Naive B cell (primary cell): ENCODE results near the gene RALGAPA2. TPM values are rescaled to one million over a fixed set of nuclear protein-coding genes. Genes with fewer than 3 reads are reported as not detected.

Experiments used
- ATAC-seq, 2 donors: fragments of 150-1000 bp; cut with Tn5 transposase; 2 replicates each; pipeline ENCODE4 v1.10.0; 2021; ENCODE audit warnings: low read depth in 2 of 2, mild to moderate bottlenecking in 2 of 2, moderate library complexity in 2 of 2
- DNase-seq: peaks from one replicate; pipeline ENCODE4 v3.0.0; 2022
- H3K27ac Mint-ChIP-seq, 6 donors: one replicate each; pipeline ENCODE4 v1.8.0; 2020 to 2022; ENCODE audit warnings: mild to moderate bottlenecking in 6 of 6, mixed read lengths in 6 of 6, moderate library complexity in 5 of 6, inconsistent platforms in 2 of 6
- H3K27me3 Mint-ChIP-seq, 3 donors: one replicate each; pipeline ENCODE4 v1.8.0; 2021 to 2022; ENCODE audit warnings: mixed read lengths in 3 of 3, mild to moderate bottlenecking in 1 of 3
- H3K36me3 Mint-ChIP-seq, 2 donors: one replicate each; pipeline ENCODE4 v1.8.0; 2020 to 2022; ENCODE audit warnings: mixed read lengths in 2 of 2, inconsistent platforms in 1 of 2, mild to moderate bottlenecking in 1 of 2
- H3K4me1 Mint-ChIP-seq, 3 donors: one replicate each; pipeline ENCODE4 v1.8.0; 2020 to 2022; ENCODE audit warnings: mixed read lengths in 3 of 3, inconsistent platforms in 1 of 3, mild to moderate bottlenecking in 1 of 3, moderate library complexity in 1 of 3
- H3K4me3 Mint-ChIP-seq, 8 donors: one replicate each; pipeline ENCODE4 v1.8.0; 2020 to 2022; ENCODE audit warnings: mild to moderate bottlenecking in 8 of 8, mixed read lengths in 8 of 8, moderate library complexity in 8 of 8, inconsistent platforms in 2 of 8
- H3K9me3 Mint-ChIP-seq, 7 donors: one replicate each; pipeline ENCODE4 v1.8.0; 2020 to 2022; ENCODE audit warnings: mixed read lengths in 7 of 7, mild to moderate bottlenecking in 5 of 7, inconsistent platforms in 2 of 7, moderate library complexity in 1 of 7
- polyA plus RNA-seq, 6 donors: library from polyadenylated mRNA; unstranded; fragments of 300-500 nt; fragmentation: Illumina TruSeq; gene quantifications; one replicate each; pipeline ENCODE4 v1.2.3, GENCODE V29; 2021; ENCODE audit warnings: low read depth in 6 of 6

RALGAPA2 gene
- polyA plus RNA-seq, 6 donors from 2014 or later, result 3.6 to 7.3 (median 5.5) TPM

- Mint-ChIP-seq H3K4me1 (peaks cover 15 to 35% (median 15%) of the 10 kb centered on the region in 3 donors), H3K9me3 (no peaks in the 10 kb centered on the region), H3K4me3 (no peak overlapping the region), H3K27ac (no peak overlapping the region), H3K36me3 (no peaks in the 10 kb centered on the region), H3K27me3 (no peaks in the 10 kb centered on the region)
- peak; percentile 3 for DNase-seq
- peak; percentile 65 to 79 for ATAC-seq
These were observed 21.6 kb downstream of the RALGAPA2 start for GRCh38 chr20:20690676-20691476.

DNA sequence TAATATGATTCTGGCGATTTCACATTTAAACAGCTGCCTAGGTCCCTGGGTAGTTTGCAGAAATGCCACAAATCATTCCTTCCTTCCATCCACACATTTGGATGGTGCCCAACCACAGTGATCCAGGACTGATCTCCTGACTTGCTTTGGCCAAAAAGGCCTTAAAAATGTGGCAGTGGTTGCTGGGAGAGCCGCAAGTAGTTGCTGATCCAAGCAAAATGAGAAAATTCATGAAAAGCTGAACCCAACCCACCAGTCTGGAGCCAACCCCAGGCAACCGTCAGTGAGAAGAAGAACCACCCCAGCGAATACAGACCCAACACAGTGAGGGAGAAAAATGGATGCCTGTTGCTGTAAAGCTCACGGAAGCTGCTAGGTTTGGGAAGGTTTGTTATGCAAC is 25.1 kb downstream of the RALGAPA2 start:
- peaks cover 0 to 2% (median 0%) of the 10 kb centered on the region in 7 donors for H3K9me3 Mint-ChIP-seq
- ATAC-seq, result no peak
- no peak for DNase-seq
- no peak overlapping the region for H3K4me3 Mint-ChIP-seq
- peak overlapping the region in 1 of 6 donors; percentile 38 for H3K27ac Mint-ChIP-seq
- H3K36me3 Mint-ChIP-seq, result no peaks in the 10 kb centered on the region
- peaks cover 40 to 61% (median 51%) of the 10 kb centered on the region in 3 donors for H3K4me1 Mint-ChIP-seq
- H3K27me3 Mint-ChIP-seq, result no peaks in the 10 kb centered on the region

GRCh38 chr20:20685635-20686034 is 26.8 kb downstream of the RALGAPA2 start:
- DNase-seq (no peak), ATAC-seq (no peak)
- H3K9me3 Mint-ChIP-seq, result peaks cover 0 to 2% (median 0%) of the 10 kb centered on the region in 7 donors
- H3K36me3 Mint-ChIP-seq, result no peaks in the 10 kb centered on the region
- no peaks in the 10 kb centered on the region for H3K27me3 Mint-ChIP-seq
- H3K4me1 Mint-ChIP-seq, result peaks cover 45 to 75% (median 62%) of the 10 kb centered on the region in 3 donors
- H3K4me3 Mint-ChIP-seq, result peak overlapping the region in 2 of 8 donors; percentile 43 to 71
- H3K27ac Mint-ChIP-seq, result no peak overlapping the region

GRCh38 chr20:20683481-20684321 is 28.7 kb downstream of the RALGAPA2 start:
- Mint-ChIP-seq H3K4me3 (peak overlapping the region in 2 of 8 donors; percentile 43 to 45), H3K36me3 (peaks cover 7 to 10% of the 10 kb centered on the region in 2 donors), H3K4me1 (peaks cover 45 to 80% (median 62%) of the 10 kb centered on the region in 3 donors), H3K27ac (peak overlapping the region in 2 of 6 donors; percentile 6 to 81), H3K27me3 (no peaks in the 10 kb centered on the region), H3K9me3 (peaks cover 0 to 2% (median 0%) of the 10 kb centered on the region in 7 donors)
- DNase-seq (no peak), ATAC-seq (peak in 1 of 2 donors; percentile 50)

GRCh38 chr20:20683020-20683419 is 29.4 kb downstream of the RALGAPA2 start:
- Mint-ChIP-seq H3K9me3 (peaks cover 0 to 2% (median 0%) of the 10 kb centered on the region in 7 donors), H3K27ac (peak overlapping the region in 2 of 6 donors; percentile 64 to 70), H3K27me3 (no peaks in the 10 kb centered on the region), H3K4me3 (peak overlapping the region in 1 of 8 donors; percentile 45), H3K4me1 (peaks cover 45 to 73% (median 62%) of the 10 kb centered on the region in 3 donors), H3K36me3 (peaks cover 13 to 17% of the 10 kb centered on the region in 2 donors)
- ATAC-seq (no peak), DNase-seq (no peak)

DNA sequence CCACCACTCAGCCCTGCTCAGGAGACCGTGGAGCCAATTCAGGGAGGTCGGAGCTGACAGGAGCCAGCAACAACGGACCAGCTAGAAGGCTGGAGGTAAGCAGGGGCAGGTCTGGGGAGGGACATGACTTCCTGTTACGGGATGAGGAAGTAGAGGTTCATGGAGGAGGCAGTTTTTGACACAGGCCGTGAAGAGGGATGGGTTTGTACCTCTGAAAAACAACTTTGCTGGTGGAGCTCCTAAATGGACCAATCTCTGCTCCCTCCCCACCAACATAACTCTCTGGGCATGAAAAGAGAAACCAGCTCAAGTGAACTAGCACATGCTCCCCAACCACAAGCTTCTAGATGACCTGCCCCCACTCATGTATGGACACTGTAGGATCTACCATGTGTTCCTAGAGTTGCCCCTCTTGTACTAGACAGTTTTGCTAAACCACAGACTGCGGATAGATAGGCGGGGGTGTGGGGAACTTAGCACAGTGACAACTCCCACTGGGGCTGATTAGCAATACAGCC is 31.4 kb downstream of the RALGAPA2 start:
- H3K4me1 Mint-ChIP-seq, result peaks cover 40 to 57% (median 48%) of the 10 kb centered on the region in 3 donors
- no peak for DNase-seq
- H3K4me3 Mint-ChIP-seq, result peak overlapping the region in 3 of 8 donors; percentile 19 to 82 (median 56)
- peak; percentile 46 to 55 for ATAC-seq
- H3K36me3 Mint-ChIP-seq, result peaks cover 13 to 17% of the 10 kb centered on the region in 2 donors
- no peaks in the 10 kb centered on the region for H3K27me3 Mint-ChIP-seq
- peaks cover 0 to 2% (median 0%) of the 10 kb centered on the region in 7 donors for H3K9me3 Mint-ChIP-seq
- peak overlapping the region in 4 of 6 donors; percentile 35 to 83 (median 76) for H3K27ac Mint-ChIP-seq

- DNase-seq (no peak), ATAC-seq (no peak)
- H3K36me3 Mint-ChIP-seq, result peaks cover 13 to 17% of the 10 kb centered on the region in 2 donors
- no peak overlapping the region for H3K4me3 Mint-ChIP-seq
- no peaks in the 10 kb centered on the region for H3K27me3 Mint-ChIP-seq
- no peaks in the 10 kb centered on the region for H3K9me3 Mint-ChIP-seq
- no peak overlapping the region for H3K27ac Mint-ChIP-seq
- peaks cover 23 to 40% (median 31%) of the 10 kb centered on the region in 3 donors for H3K4me1 Mint-ChIP-seq
These were observed 33.1 kb downstream of the RALGAPA2 start for GRCh38 chr20:20679316-20679715.

GRCh38 chr20:20677186-20677585 is 35.3 kb downstream of the RALGAPA2 start:
- Mint-ChIP-seq H3K36me3 (peaks cover 13 to 17% of the 10 kb centered on the region in 2 donors), H3K27me3 (no peaks in the 10 kb centered on the region), H3K4me1 (peaks cover 6 to 20% (median 10%) of the 10 kb centered on the region in 3 donors), H3K27ac (peak overlapping the region in 2 of 6 donors; percentile 4 to 51), H3K9me3 (no peaks in the 10 kb centered on the region), H3K4me3 (no peak overlapping the region)
- ATAC-seq (no peak), DNase-seq (no peak)

GRCh38 chr20:20668639-20669038 is 43.8 kb downstream of the RALGAPA2 start:
- DNase-seq, result peak; percentile 63
- H3K27me3 Mint-ChIP-seq, result no peaks in the 10 kb centered on the region
- no peaks in the 10 kb centered on the region for H3K36me3 Mint-ChIP-seq
- peak overlapping the region in 3 of 6 donors; percentile 9 to 67 (median 17) for H3K27ac Mint-ChIP-seq
- no peaks in the 10 kb centered on the region for H3K9me3 Mint-ChIP-seq
- H3K4me3 Mint-ChIP-seq, result peak overlapping the region in 5 of 8 donors; percentile 5 to 81 (median 54)
- ATAC-seq, result peak; percentile 100
- H3K4me1 Mint-ChIP-seq, result peaks cover 34 to 55% (median 43%) of the 10 kb centered on the region in 3 donors

GRCh38 chr20:20666359-20666758 is 46.1 kb downstream of the RALGAPA2 start:
- Mint-ChIP-seq H3K36me3 (no peaks in the 10 kb centered on the region), H3K4me1 (peaks cover 34 to 55% (median 43%) of the 10 kb centered on the region in 3 donors), H3K9me3 (no peaks in the 10 kb centered on the region), H3K27ac (peak overlapping the region in 1 of 6 donors; percentile 3), H3K27me3 (no peaks in the 10 kb centered on the region), H3K4me3 (peak overlapping the region in 1 of 8 donors; percentile 40)
- ATAC-seq, result no peak
- no peak for DNase-seq

DNA sequence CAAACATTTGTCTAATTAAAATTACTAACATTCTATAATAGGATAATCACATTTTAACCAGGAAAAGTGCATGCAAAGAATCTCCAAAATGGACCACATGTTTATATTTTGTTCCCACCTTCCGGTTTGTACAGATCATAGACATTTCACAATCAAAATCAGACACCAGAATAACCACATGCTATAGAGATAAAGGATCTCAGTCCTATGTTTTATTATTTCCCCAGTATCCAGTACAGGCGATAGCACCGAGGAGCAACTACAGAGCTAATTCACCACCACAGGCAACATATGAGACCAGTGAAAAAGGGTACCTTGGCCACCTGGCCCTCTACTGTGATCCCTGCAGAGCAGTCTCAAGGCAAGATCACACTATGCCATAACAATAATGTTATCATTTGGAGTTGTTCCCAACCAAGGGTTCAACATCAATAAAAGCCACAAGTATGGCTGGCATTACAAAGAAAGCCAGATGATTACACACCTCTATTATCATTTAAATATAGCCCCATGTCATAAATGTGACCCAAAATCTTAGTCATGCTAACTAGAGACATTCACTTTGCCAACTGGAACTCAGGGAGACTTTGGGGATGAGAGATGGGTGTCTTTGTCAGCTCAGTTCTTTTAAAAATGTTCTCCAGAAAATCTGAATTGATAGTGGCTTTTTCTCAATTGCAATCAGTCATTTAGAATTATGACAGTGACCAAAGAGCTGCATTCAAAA is 46.7 kb downstream of the RALGAPA2 start:
- H3K9me3 Mint-ChIP-seq, result no peaks in the 10 kb centered on the region
- no peak overlapping the region for H3K27ac Mint-ChIP-seq
- H3K4me3 Mint-ChIP-seq, result no peak overlapping the region
- H3K4me1 Mint-ChIP-seq, result peaks cover 34 to 50% (median 43%) of the 10 kb centered on the region in 3 donors
- no peaks in the 10 kb centered on the region for H3K27me3 Mint-ChIP-seq
- no peaks in the 10 kb centered on the region for H3K36me3 Mint-ChIP-seq
- ATAC-seq (no peak), DNase-seq (no peak)

DNA sequence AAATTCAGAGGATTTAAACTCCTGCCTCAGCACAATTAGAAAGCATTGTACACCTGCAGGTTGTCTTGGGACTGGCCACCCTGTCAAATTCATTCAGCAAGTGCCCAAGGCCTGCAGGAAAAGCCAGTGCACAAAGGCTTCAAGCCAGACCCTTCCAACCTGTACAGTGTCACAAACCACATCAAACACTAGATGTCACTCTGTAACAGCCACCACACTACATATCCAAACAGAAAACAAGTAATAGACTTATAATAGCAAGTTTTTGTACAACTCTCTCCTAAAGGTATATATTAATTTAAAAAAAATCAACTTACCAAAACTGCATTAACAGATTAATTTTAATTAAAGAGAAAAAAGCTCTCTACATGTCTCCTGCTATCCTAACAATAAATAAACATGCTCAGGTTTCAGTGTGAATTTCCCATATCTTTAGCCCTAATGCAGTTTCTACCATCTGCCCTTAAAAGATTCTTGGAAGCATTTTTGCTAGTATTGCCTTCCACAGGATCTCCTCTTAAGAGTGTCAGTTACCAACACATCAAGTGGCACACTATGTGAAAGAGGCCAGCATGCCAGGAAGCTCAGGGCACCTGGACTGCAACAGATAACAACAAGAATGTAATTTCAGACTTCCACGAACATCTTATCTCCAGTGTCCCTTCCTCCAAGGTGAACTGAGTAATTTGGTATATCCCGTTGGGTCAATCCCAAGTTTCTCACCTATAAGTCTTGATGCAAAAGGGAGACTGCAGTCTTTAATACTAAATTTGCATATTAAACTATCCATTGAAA is 47.5 kb downstream of the RALGAPA2 start:
- no peak overlapping the region for H3K27ac Mint-ChIP-seq
- ATAC-seq, result no peak
- no peaks in the 10 kb centered on the region for H3K36me3 Mint-ChIP-seq
- no peak for DNase-seq
- no peaks in the 10 kb centered on the region for H3K9me3 Mint-ChIP-seq
- H3K27me3 Mint-ChIP-seq, result no peaks in the 10 kb centered on the region
- peaks cover 34 to 47% (median 42%) of the 10 kb centered on the region in 3 donors for H3K4me1 Mint-ChIP-seq
- no peak overlapping the region for H3K4me3 Mint-ChIP-seq
